GM21526 (cell line): ENCODE measurements around the gene GGT6.

Experiments used
- ATAC-seq: cut with Tn5 transposase; IDR thresholded peaks from one replicate; pipeline ENCODE4 v1.9.1; 2021; ENCODE audit warnings: moderate library complexity; ENCODE audit not compliant: unreplicated experiment, low FRiP score

Gene GGT6

DNA sequence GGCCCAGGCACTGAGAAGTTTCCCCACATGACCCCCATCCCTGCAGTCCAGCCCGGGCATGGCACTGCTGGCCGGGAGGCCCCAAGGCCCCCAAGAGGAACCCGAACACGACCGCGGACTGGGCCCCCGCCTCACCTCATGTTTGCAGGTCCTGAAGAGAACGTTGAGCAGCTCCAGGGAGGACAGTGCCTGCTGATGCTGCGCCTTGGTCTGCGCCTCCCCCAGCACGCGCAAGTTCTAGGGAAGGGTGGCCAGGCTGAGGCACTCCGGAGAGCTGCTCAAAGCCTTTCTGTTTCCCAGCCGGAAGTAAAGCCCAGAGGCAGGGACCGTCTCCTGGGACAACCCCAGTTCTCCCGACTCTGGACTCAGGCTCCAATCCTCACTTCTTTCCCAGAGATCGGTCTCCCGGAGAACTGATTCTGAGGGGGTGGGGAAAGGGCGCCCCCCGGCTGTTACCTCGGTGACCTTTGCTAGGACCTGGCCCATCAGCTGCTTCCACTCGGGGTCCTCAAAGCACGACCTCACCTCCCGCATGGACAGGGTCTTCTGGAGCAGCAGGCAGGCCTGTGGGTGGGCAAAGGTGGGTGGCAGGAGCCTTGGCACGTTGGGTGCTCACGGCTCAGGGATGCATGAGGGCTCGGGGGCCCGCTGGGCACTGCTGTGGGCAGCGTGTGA lies 18.9 kb downstream of the GGT6 start:
- ATAC-seq: no peak

- no peak for ATAC-seq
Observed at GRCh38 chr17:4540687-4541327, 19.6 kb downstream of the GGT6 start.

- no peak for ATAC-seq
Observed at GRCh38 chr17:4540224-4540651, 20.1 kb downstream of the GGT6 start.

DNA sequence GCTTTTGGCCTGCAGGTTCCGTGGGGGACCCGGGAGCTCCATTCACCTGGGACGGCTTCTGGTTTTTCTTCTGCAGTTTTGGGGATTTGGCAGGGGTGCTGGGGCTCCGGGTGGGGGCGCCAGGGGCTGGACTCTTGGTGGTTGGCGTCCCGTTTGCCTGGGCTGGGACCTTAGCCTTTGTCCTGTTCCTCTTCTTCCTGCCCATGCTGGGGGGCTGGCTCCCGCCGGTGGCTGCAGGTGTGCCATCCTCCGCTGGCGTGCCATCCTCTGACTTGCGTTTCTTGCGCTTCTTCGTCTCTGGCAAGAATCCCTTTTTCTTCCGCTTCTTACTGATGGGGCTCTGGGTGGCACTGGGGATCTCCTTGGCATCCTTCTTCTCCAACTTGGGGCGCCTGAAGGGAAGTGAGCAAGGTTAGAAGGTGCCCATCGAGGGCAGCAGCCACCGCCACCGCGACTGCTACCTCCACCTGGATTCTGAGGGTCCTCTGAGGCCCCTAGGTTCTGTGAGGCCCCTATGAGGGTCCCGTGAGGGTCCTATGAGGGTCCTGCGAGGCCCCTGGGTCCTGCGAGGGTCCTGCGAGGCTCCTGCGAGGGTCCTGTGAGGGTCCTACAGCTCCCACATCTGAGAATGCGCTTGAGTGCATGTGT lies 20.7 kb downstream of the GGT6 start:
- no peak for ATAC-seq

DNA sequence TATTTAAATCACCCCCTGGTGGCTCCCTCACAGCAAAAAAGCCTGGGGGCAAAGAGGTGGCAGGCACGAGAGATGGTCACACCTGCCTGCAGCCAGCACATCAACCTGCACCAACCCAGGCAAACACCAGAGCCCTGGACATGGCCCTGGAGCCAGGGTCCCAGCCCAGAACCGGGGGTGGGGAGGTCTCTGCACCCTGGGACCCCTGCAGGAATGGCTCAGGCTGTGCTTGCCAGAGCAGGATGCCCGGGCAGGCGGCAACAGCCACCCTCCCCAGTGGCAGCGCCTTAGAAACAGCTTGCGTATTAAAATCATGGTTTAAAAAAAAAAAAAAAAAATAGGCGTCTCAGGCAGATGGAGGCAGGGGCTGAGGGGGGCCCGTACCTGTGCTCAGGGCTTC lies 21.4 kb downstream of the GGT6 start:
- no peak for ATAC-seq

GRCh38 chr17:4538236-4539002 lies 22.0 kb downstream of the GGT6 start:
- no peak for ATAC-seq

DNA sequence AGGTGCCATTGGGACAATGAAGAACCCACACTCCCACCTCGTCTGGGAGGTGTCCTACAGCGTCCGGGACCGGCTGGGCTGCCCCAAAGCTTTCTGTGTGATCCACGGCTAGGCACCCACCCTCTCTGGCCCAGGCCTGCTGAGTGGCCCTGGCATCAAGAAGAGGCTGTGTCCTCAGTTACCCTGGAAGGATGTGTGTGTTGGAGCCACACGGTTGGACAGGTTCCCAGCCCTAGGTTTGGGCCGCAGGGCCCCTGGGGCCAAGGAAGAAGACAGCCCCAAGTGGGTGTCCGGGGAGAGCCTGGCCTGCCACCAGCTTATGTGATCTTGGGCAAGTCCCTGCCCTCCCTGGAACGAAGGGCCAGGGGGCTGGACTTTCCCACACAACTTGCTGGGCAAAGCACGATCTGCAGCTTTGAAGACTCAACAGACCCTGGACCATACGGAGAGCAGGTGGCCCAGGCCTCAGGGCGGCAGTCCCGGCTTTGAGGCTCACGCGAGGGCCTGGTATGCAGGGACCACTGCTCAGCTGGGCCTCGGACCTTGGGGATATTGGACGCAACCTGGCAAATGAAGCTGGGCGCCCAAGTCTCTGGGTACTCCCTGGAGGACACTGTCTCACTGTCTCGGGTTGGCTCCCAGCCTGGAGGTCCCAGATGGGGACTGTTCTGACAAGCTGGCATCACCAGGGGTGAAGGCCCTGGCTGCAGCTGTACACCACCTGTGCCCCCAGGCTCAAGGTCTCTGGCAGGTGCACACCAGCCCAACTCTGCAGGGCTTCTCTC lies 22.7 kb downstream of the GGT6 start:
- no peak for ATAC-seq

- no peak for ATAC-seq
Observed at GRCh38 chr17:4536742-4537411, 23.5 kb downstream of the GGT6 start.

- ATAC-seq: no peak
Observed at GRCh38 chr17:4536259-4536741, 24.1 kb downstream of the GGT6 start.

- ATAC-seq: no peak
Observed at GRCh38 chr17:4535667-4536258, 24.6 kb downstream of the GGT6 start.

DNA sequence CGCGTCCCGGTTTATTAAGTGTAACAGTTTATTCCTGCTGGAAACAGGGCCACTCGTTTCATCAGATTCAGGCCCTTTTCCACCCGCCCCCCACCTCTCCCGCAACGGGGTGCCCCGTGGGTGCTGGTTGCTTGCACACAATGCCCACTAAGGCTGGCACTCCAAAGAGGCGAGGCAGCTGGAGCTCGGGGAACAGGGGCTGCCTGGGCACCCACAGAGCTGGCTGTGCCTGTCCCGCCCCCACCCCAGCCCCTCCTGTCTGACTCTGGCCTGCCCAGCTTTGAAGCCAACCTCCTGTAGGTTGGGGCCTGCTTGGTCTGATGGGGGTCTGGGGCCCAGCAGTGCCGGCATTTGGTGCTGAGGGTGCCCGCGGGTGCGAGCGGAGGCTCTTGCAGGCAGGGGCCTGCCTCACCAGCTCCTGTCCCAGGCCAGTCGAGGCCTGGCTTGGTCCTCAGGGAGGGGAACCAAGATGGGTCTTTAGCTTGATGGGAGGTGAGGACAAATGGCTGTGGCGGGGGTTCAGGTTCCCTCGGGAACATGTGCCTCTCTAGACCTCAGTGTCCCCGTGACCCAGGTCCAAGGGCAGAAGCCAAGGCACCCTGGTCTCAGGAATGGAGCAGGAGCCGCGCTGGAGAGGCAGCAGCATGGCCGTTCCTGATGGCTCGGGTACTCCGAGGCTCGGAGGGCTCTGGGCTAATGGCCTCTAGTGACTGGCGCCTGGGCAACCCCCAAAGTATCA lies 25.3 kb downstream of the GGT6 start:
- no peak for ATAC-seq

DNA sequence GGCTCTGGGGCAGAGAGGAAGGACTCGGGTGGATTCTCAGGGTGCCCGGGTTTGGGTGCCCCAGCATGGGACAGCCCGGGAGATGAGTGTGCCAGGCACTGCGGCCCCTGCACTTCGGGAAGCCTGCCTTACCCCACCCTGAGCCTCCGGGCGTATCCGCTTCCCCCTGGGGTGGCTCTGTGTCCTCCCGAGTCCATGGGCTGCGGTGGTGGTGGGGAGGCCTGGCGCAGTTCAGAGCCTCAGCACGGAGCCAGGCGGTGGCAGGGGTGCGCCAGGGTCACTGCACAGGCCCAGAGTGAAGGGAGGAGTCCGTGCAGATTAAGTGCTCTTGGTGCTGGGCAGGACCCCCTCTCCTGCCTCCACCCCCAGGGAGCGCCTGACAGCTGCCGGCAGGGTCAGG lies 25.9 kb downstream of the GGT6 start:
- ATAC-seq: no peak

GRCh38 chr17:4533523-4534504 lies 26.6 kb downstream of the GGT6 start:
- no peak for ATAC-seq

DNA sequence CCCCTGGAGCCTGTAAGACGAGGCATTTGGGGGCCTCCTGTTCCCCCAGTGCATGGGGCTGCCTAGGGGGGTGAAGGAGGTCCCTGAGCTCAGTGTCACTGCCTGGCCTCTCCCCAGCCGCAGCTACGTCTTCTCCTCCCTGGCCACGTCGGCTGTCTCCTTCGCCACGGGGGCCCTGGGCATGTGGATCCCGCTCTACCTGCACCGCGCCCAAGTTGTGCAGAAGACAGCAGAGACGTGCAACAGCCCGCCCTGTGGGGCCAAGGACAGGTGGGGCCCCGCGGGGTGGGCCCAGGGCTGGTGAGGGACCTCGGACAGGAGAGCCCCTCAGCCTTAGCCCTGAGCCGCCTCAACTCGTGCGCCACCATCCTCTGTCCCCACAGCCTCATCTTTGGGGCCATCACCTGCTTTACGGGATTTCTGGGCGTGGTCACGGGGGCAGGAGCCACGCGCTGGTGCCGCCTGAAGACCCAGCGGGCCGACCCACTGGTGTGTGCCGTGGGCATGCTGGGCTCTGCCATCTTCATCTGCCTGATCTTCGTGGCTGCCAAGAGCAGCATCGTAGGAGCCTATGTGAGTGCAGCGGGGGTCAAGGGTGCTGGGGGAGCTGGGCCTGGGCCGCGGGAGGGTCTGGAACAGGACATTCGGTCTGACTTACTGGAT lies 27.4 kb downstream of the GGT6 start:
- no peak for ATAC-seq

- no peak for ATAC-seq
Observed at GRCh38 chr17:4531988-4532736, 28.2 kb downstream of the GGT6 start.
